ENCODE measurements around the gene ZNF397. TPM values are rescaled to one million over a fixed set of nuclear protein-coding genes. Genes with fewer than 3 reads are reported as not detected.

ZNF397 gene
- total RNA-seq, 1 experiment from 2014 or later = 9.8 TPM

- Histone ChIP-seq H3K27me3 (ENCODE audit: control insufficient read depth, insufficient read depth, low read length) (no peaks in the 10 kb centered on the region), H3K4me3 (ENCODE audit: low read depth in 2 of 2, low read length in 2 of 2) (no peak overlapping the region), H3K9me3 (ENCODE audit: control insufficient read depth, insufficient read depth, low read depth, low read length) (no peaks in the 10 kb centered on the region), H3K27ac (ENCODE audit: low read length) (no peak overlapping the region), H3K36me3 (ENCODE audit: control insufficient read depth, insufficient read depth, low read length) (no peaks in the 10 kb centered on the region), H3K4me1 (ENCODE audit: control insufficient read depth, insufficient read depth, low read length) (no peaks in the 10 kb centered on the region)
- in situ Hi-C loops (cut with HindIII; ENCODE audit: low pct_unique_long_range_greater_than_20kb, low sequenced_read_pairs) (no loop called here), intact Hi-C loops (cut with micrococcal nuclease; ENCODE audit: unreplicated experiment) (no loop called here)
- no peak for TF ChIP-seq POLR2AphosphoS5 (IDR thresholded peaks at IDR 0.05; ENCODE audit: low read depth, low read length)
- ChIA-PET POLR2A (no interaction called here), CTCF (no interaction called here)
- ATAC-seq = no peak
- BruUV-seq (replicated peaks) = no TSS peak
- no peak for DNase-seq (ENCODE audit: low read depth, low spot score)
These were observed 48.4 kb upstream of the ZNF397 start for GRCh38 chr18:35192415-35192814.

- no peak for TF ChIP-seq CTCF (IDR thresholded peaks at IDR 0.05)
- TF ChIP-seq TCF7L2 (IDR thresholded peaks at IDR 0.05; ENCODE audit: low read depth, low read length) = no peak
- no peak for TF ChIP-seq POLR2AphosphoS5 (IDR thresholded peaks at IDR 0.05; ENCODE audit: low read depth, low read length)
- no peak for TF ChIP-seq SIN3A (IDR thresholded peaks at IDR 0.05; ENCODE audit: borderline replicate concordance, insufficient read depth, low read depth, low read length)
- no peak for TF ChIP-seq REST (IDR thresholded peaks at IDR 0.05; ENCODE audit: insufficient read depth in 1 of 2, low read depth in 2 of 2, low read length in 1 of 2)
- ChIA-PET CTCF (no interaction called here), POLR2A (no interaction called here)
- in situ Hi-C loops (cut with HindIII; ENCODE audit: low pct_unique_long_range_greater_than_20kb, low sequenced_read_pairs) = no loop called here
- intact Hi-C loops (cut with micrococcal nuclease; ENCODE audit: unreplicated experiment) = no loop called here
- no peaks in the 10 kb centered on the region for H3K9me3 ChIP-seq (ENCODE audit: control insufficient read depth, insufficient read depth, low read depth, low read length)
- H3K27ac ChIP-seq (ENCODE audit: low read length) = no peak overlapping the region
- H3K36me3 ChIP-seq (ENCODE audit: control insufficient read depth, insufficient read depth, low read length) = no peaks in the 10 kb centered on the region
- DNase-seq (ENCODE audit: low read depth, low spot score) (no peak), ATAC-seq (no peak)
- no peak overlapping the region for H3K4me3 ChIP-seq (ENCODE audit: low read depth in 2 of 2, low read length in 2 of 2)
- no peaks in the 10 kb centered on the region for H3K27me3 ChIP-seq (ENCODE audit: control insufficient read depth, insufficient read depth, low read length)
- BruUV-seq (replicated peaks) = no TSS peak
- no peaks in the 10 kb centered on the region for H3K4me1 ChIP-seq (ENCODE audit: control insufficient read depth, insufficient read depth, low read length)
These were observed 47.5 kb upstream of the ZNF397 start for GRCh38 chr18:35193316-35193715.

GRCh38 chr18:35197296-35197695 lies 43.5 kb upstream of the ZNF397 start:
- no TSS peak for BruUV-seq (replicated peaks)
- intact Hi-C loops (cut with micrococcal nuclease; ENCODE audit: unreplicated experiment) = no loop called here
- CTCF ChIA-PET = no interaction called here
- no peaks in the 10 kb centered on the region for H3K9me3 ChIP-seq (ENCODE audit: control insufficient read depth, insufficient read depth, low read depth, low read length)
- TF ChIP-seq REST (IDR thresholded peaks at IDR 0.05; ENCODE audit: insufficient read depth in 1 of 2, low read depth in 2 of 2, low read length in 1 of 2) (no peak), TCF7L2 (IDR thresholded peaks at IDR 0.05; ENCODE audit: low read depth, low read length) (no peak), POLR2AphosphoS5 (IDR thresholded peaks at IDR 0.05; ENCODE audit: low read depth, low read length) (no peak), SIN3A (IDR thresholded peaks at IDR 0.05; ENCODE audit: borderline replicate concordance, insufficient read depth, low read depth, low read length) (no peak), CTCF (IDR thresholded peaks at IDR 0.05) (no peak)
- no peak overlapping the region for H3K4me3 ChIP-seq (ENCODE audit: low read depth in 2 of 2, low read length in 2 of 2)
- no peaks in the 10 kb centered on the region for H3K4me1 ChIP-seq (ENCODE audit: control insufficient read depth, insufficient read depth, low read length)
- DNase-seq (ENCODE audit: low read depth, low spot score) = no peak
- no peaks in the 10 kb centered on the region for H3K36me3 ChIP-seq (ENCODE audit: control insufficient read depth, insufficient read depth, low read length)
- ATAC-seq = no peak
- H3K27me3 ChIP-seq (ENCODE audit: control insufficient read depth, insufficient read depth, low read length) = no peaks in the 10 kb centered on the region; the same call in 1 of the 2 replicates
- in situ Hi-C loops (cut with HindIII; ENCODE audit: low pct_unique_long_range_greater_than_20kb, low sequenced_read_pairs) = no loop called here
- no peak overlapping the region for H3K27ac ChIP-seq (ENCODE audit: low read length)
- POLR2A ChIA-PET = no interaction called here
